Activated CD4-positive, alpha-beta T cell treated with anti-CD3 and anti-CD28 coated beads for 24 hours (primary cell): ENCODE measurements around the gene ST3GAL3.

Experiments
- DNase-seq, 2 donors: peaks; one replicate each; pipeline ENCODE4 v3.0.0-alpha.2; 2020; ENCODE audit warnings: low read depth in 2 of 2

The ST3GAL3 gene

DNA sequence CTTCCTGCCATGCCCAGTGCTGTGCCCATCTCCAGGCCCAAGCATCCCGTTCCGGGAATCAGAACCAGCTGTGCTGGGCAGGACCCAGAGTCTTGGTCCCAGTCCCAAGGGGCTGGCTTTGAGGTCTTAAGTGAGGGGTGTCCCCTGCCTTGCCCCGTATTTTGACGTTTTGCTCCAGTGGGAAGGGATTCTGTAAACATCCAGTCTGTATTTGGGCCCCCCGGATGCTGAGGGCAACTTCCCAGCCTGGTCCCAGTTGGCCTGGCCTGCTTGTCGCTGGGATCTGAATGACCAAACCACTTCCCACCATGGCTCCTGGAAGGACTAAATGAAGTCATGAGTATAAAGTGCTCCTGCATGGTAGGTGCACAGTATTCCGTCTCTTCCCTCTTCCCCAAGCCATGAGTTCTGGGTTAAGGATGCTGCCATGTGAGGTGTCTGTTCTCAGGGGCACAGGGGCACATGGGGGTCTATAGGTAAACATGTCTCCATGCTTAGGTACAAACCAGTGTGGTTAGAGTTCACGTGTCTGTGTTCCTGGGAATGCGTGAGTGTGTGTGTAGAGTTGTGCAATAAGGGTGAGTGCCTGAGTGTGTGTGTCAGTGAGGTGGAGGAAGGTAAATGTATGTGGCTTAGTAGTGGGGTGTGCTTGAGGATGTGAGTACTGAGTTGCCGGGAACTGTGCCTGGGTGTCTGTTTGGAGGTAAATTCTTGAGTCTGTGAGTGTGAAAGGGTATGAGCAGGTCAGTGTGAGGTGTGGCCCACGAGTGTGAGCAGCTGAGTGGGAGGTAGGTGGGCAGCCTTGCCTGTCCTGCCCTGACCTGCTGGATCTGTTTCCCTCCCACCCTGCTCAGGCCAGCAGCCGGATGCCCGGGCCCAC is 273.2 kb downstream of the ST3GAL3 start:
- no peak for DNase-seq
